ENCODE results near the gene ARL8A.

DNA sequence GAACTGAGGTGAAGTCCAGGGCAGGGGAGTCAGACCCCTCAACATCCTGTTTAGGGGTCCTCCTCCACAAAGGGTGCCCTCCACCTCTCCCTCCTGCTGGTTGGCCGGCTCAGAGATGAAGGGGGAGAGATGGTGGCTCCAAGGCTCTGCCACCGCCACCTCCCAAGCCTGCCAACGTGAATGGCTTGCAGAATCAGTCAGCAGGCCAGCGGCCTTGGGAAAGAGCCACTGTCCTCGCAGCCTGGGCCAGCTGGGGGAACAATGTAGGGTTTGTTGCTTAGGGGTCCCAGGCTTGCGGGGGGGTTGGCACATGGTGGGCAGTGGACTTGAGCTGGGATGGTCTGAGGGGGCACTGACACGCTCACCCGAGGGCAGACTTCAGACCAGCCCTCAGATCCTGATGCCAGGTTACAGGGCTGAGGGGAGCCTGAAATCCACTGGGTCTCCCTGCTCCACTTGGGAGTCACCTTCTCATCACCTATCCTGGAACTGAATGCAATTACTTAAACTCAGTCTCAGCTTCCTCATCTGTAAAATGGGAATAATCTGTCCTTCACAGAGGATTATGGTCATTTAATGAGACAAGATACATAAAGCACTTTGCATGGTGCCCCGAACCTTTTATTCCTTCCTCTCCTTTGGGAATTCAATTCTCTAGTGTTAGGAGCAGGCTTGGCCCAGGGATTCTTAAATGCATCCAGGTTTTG is 13.6 kb downstream of the ARL8A start:
- TF ChIP-seq, protein P1, sequence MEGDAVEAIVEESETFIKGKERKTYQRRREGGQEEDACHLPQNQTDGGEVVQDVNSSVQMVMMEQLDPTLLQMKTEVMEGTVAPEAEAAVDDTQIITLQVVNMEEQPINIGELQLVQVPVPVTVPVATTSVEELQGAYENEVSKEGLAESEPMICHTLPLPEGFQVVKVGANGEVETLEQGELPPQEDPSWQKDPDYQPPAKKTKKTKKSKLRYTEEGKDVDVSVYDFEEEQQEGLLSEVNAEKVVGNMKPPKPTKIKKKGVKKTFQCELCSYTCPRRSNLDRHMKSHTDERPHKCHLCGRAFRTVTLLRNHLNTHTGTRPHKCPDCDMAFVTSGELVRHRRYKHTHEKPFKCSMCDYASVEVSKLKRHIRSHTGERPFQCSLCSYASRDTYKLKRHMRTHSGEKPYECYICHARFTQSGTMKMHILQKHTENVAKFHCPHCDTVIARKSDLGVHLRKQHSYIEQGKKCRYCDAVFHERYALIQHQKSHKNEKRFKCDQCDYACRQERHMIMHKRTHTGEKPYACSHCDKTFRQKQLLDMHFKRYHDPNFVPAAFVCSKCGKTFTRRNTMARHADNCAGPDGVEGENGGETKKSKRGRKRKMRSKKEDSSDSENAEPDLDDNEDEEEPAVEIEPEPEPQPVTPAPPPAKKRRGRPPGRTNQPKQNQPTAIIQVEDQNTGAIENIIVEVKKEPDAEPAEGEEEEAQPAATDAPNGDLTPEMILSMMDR (IDR thresholded peaks at IDR 0.05): no peak
- TF ChIP-seq POLR2A (IDR thresholded peaks at IDR 0.05): no peak

Data from esophagus squamous epithelium (tissue), 4 donors.